Coronary artery (tissue), 2 donors: ENCODE data around the gene IPPK.

Source experiments
- DNase-seq: peaks from one replicate; pipeline ENCODE4 v3.0.0-alpha.2; 2017; ENCODE audit warnings: low spot score
- H3K27ac ChIP-seq, 2 donors: fragments of 200-600 bp; sonication (generic); one replicate each; pipeline ENCODE4 v1.5.1; 2016 to 2019
- H3K4me3 ChIP-seq: fragments of 200-600 bp; sonication (generic); 2 replicates; pipeline ENCODE4 v1.5.1; 2016; ENCODE audit warnings: mild to moderate bottlenecking, moderate library complexity
- CTCF ChIP-seq: fragments of 200-600 bp; sonication (generic); IDR thresholded peaks from one replicate; pipeline ENCODE4 v1.5.1; 2019; ENCODE audit warnings: antibody characterized with exemption

Gene IPPK

GRCh38 chr9:92710368-92710767, 40.4 kb upstream of the IPPK start:
- H3K27ac ChIP-seq, result no peak overlapping the region
- TF ChIP-seq CTCF, result no peak
- no peak overlapping the region for H3K4me3 ChIP-seq
- DNase-seq, result no peak

- H3K4me3 ChIP-seq, result no peak overlapping the region
- H3K27ac ChIP-seq, result no peak overlapping the region
- no peak for DNase-seq
- no peak for TF ChIP-seq CTCF
These were observed 40.0 kb upstream of the IPPK start for GRCh38 chr9:92709954-92710353.

- H3K4me3 ChIP-seq, result no peak overlapping the region
- TF ChIP-seq CTCF, result no peak
- no peak overlapping the region for H3K27ac ChIP-seq
- DNase-seq, result no peak
These were observed 39.3 kb upstream of the IPPK start for GRCh38 chr9:92709240-92709639.

- Histone ChIP-seq H3K4me3 (no peak overlapping the region), H3K27ac (no peak overlapping the region)
- no peak for DNase-seq
- TF ChIP-seq CTCF, result no peak
These were observed 37.6 kb upstream of the IPPK start for GRCh38 chr9:92707530-92707929.

GRCh38 chr9:92706218-92706940, 36.4 kb upstream of the IPPK start:
- no peak for DNase-seq
- Histone ChIP-seq H3K27ac (no peak overlapping the region), H3K4me3 (no peak overlapping the region)
- no peak for TF ChIP-seq CTCF

- H3K4me3 ChIP-seq, result no peak overlapping the region
- DNase-seq, result no peak
- H3K27ac ChIP-seq, result no peak overlapping the region
- no peak for TF ChIP-seq CTCF
These were observed 34.6 kb upstream of the IPPK start for GRCh38 chr9:92704528-92704927.

GRCh38 chr9:92696619-92697018, 26.7 kb upstream of the IPPK start:
- Histone ChIP-seq H3K27ac (no peak overlapping the region), H3K4me3 (no peak overlapping the region)
- TF ChIP-seq CTCF, result no peak
- DNase-seq, result no peak
